A673 (cell line): ENCODE data around the gene NDE1. TPM values are rescaled to one million over a fixed set of nuclear protein-coding genes. Genes with fewer than 3 reads are reported as not detected.

ENCODE experiments used
- BruUV-seq: library from RNA; stranded (reverse); fragments of 400-500 nt; replicated peaks from 2 replicates; lab custom pipeline; 2021; lab: Mats Ljungman, UMichigan
- CTCF ChIA-PET: fragments of 300-600 bp; sonication (Branson Sonifier 250); formaldehyde crosslinking; loops from one replicate; lab custom pipeline; 2022; ENCODE audit warnings: antibody characterized with exemption; lab: Charles Lee
- POLR2A ChIA-PET: fragments of 300-600 bp; sonication (Branson Sonifier 250); formaldehyde crosslinking; loops from one replicate; lab custom pipeline; 2022; ENCODE audit warnings: antibody characterized with exemption; ENCODE audit not compliant: low non-redundant PET; lab: Charles Lee
- DNase-seq: peaks from one replicate; pipeline ENCODE4 v3.0.0-alpha.2; 2015; ENCODE audit warnings: low spot score
- H3K27ac ChIP-seq: fragments of 200-600 bp; sonication (generic); 2 replicates; pipeline ENCODE4 v1.5.1; 2016; ENCODE audit warnings: mixed run types, low read depth, mild to moderate bottlenecking, mixed read lengths, antibody characterized with exemption, low read length; ENCODE audit not compliant: poor library complexity, severe bottlenecking
- H3K27me3 ChIP-seq: fragments of 200-600 bp; sonication (generic); replicated peaks from 2 replicates; pipeline ENCODE4 v1.6.1; 2017; ENCODE audit warnings: mixed run types, low read depth, mild to moderate bottlenecking, mixed read lengths, antibody characterized with exemption, low read length; ENCODE audit not compliant: insufficient read depth, poor library complexity
- H3K36me3 ChIP-seq: fragments of 200-600 bp; sonication (generic); 2 replicates; pipeline ENCODE4 v1.6.1; 2016; ENCODE audit warnings: mixed run types, mild to moderate bottlenecking, mixed read lengths, antibody characterized with exemption, low read length; ENCODE audit not compliant: insufficient read depth, poor library complexity, severe bottlenecking
- H3K4me1 ChIP-seq: fragments of 200-600 bp; sonication (generic); 2 replicates; pipeline ENCODE4 v1.6.1; 2017; ENCODE audit warnings: mixed run types, mild to moderate bottlenecking, mixed read lengths, antibody characterized with exemption, low read length; ENCODE audit not compliant: insufficient read depth, poor library complexity, severe bottlenecking
- H3K4me3 ChIP-seq: fragments of 200-600 bp; sonication (generic); 2 replicates; pipeline ENCODE4 v1.5.1; 2016; ENCODE audit warnings: low read depth, mixed run types, mild to moderate bottlenecking, mixed read lengths, low read length; ENCODE audit not compliant: poor library complexity, severe bottlenecking
- H3K9me3 ChIP-seq: fragments of 200-600 bp; sonication (generic); 2 replicates; pipeline ENCODE4 v1.6.1; 2016; ENCODE audit warnings: mixed run types, low read depth, mild to moderate bottlenecking, mixed read lengths, antibody characterized with exemption, low read length; ENCODE audit not compliant: poor library complexity, severe bottlenecking
- CTCF ChIP-seq: fragments of 300-800, 200-600 bp; sonication (generic); conservative IDR thresholded peaks from 2 replicates; pipeline ENCODE4 v1.5.1; 2017; ENCODE audit warnings: low read depth, mild to moderate bottlenecking, antibody characterized with exemption, low read length, moderate library complexity, mixed read lengths
- EZH2 ChIP-seq: fragments of 200-600 bp; sonication (generic); IDR thresholded peaks from 2 replicates; pipeline ENCODE4 v1.6.1; 2017; ENCODE audit warnings: borderline replicate concordance, low read depth, mild to moderate bottlenecking, mixed read lengths, antibody characterized with exemption, low read length; ENCODE audit not compliant: poor library complexity, severe bottlenecking
- intact Hi-C: fragments of 100-400 bp; cut with micrococcal nuclease; formaldehyde crosslinking; loops from one replicate; pipeline ENCODE4 v1.10.0; 2022; ENCODE audit not compliant: unreplicated experiment
- total RNA-seq: library from RNA; stranded (reverse); gene quantifications from 2 replicates; pipeline ENCODE4 v1.2.3, GENCODE V29; 2021

The NDE1 gene
- total RNA-seq, 1 experiment from 2014 or later = 78.1 TPM

GRCh38 chr16:15766918-15767317 lies 116.9 kb downstream of the NDE1 start:
- Histone ChIP-seq H3K27me3 (peaks cover 5% of the 10 kb centered on the region), H3K4me1 (no peaks in the 10 kb centered on the region), H3K36me3 (no peaks in the 10 kb centered on the region), H3K27ac (no peak overlapping the region), H3K4me3 (no peak overlapping the region), H3K9me3 (no peaks in the 10 kb centered on the region)
- intact Hi-C loops = loop anchor here (1.0 to 10.0 kb wide), 3 partner anchors 55 to 428 kb away; no protein-coding TSS in a partner anchor
- BruUV-seq = no TSS peak
- CTCF ChIA-PET = interaction anchor here (0.6 to 1.7 kb wide), 2 partner anchors 55 to 827 kb away, joined by 4 to 6 read pairs; no protein-coding TSS in a partner anchor
- POLR2A ChIA-PET = no interaction called here
- DNase-seq = no peak
- TF ChIP-seq EZH2 (no peak), CTCF (no peak)

- H3K9me3 ChIP-seq = no peaks in the 10 kb centered on the region
- no peak for DNase-seq
- BruUV-seq = no TSS peak
- no peak overlapping the region for H3K27ac ChIP-seq
- no peaks in the 10 kb centered on the region for H3K27me3 ChIP-seq
- TF ChIP-seq CTCF (no peak), EZH2 (no peak)
- CTCF ChIA-PET = no interaction called here
- no peaks in the 10 kb centered on the region for H3K4me1 ChIP-seq
- POLR2A ChIA-PET = no interaction called here
- H3K36me3 ChIP-seq = no peaks in the 10 kb centered on the region
- no peak overlapping the region for H3K4me3 ChIP-seq
- intact Hi-C loops = loop anchor here (5.0 to 10.0 kb wide), 2 partner anchors 54 to 427 kb away; no protein-coding TSS in a partner anchor
Observed at GRCh38 chr16:15768201-15768600, 118.2 kb downstream of the NDE1 start.

GRCh38 chr16:15769239-15769638 lies 119.2 kb downstream of the NDE1 start:
- no peaks in the 10 kb centered on the region for H3K4me1 ChIP-seq
- ChIA-PET CTCF (no interaction called here), POLR2A (no interaction called here)
- TF ChIP-seq CTCF = no peak
- no peak for TF ChIP-seq EZH2
- H3K36me3 ChIP-seq = no peaks in the 10 kb centered on the region
- no peaks in the 10 kb centered on the region for H3K9me3 ChIP-seq
- no peak overlapping the region for H3K4me3 ChIP-seq
- BruUV-seq = no TSS peak
- intact Hi-C loops = loop anchor here (5.0 to 10.0 kb wide), 2 partner anchors 53 to 426 kb away; no protein-coding TSS in a partner anchor
- no peak for DNase-seq
- H3K27ac ChIP-seq = no peak overlapping the region
- H3K27me3 ChIP-seq = no peaks in the 10 kb centered on the region
